Lung (tissue), 12 donors: ENCODE measurements around the gene CGGBP1. TPM values are rescaled to one million over a fixed set of nuclear protein-coding genes. Genes with fewer than 3 reads are reported as not detected.
"Not testable (repeated sequence)": the region's sequence is repeated elsewhere in the genome, so short reads cannot be mapped to it uniquely, and the experiment has no call there.

Experiments
- ATAC-seq: fragments of 200-7000 bp; cut with Tn5 transposase; one replicate; pipeline ENCODE4 v1.9.1; 2020; ENCODE audit warnings: moderate number of reproducible peaks; ENCODE audit not compliant: insufficient read depth, low FRiP score
- DNase-seq, 3 donors: peaks; one replicate each; pipeline ENCODE4 v3.0.0-alpha.2; 2013 to 2017
- H3K27ac ChIP-seq, 2 donors: one replicate each; pipeline ENCODE4 v1.5.1; 2013; ENCODE audit warnings: mild to moderate bottlenecking in 2 of 2, moderate library complexity in 2 of 2, control low read depth in 1 of 2, inconsistent platforms in 1 of 2, low read depth in 1 of 2, low read length in 1 of 2
- H3K27me3 ChIP-seq, 3 donors: one replicate each; pipeline ENCODE4 v1.5.1; 2013; ENCODE audit warnings: low read length in 2 of 3; ENCODE audit not compliant: control insufficient read depth in 3 of 3, insufficient read depth in 3 of 3
- H3K36me3 ChIP-seq, 4 donors: one replicate each; pipeline ENCODE4 v1.5.1; 2013; ENCODE audit warnings: low read length in 4 of 4, mild to moderate bottlenecking in 1 of 4, moderate library complexity in 1 of 4; ENCODE audit not compliant: control insufficient read depth in 4 of 4, insufficient read depth in 4 of 4
- H3K4me1 ChIP-seq, 5 donors: one replicate each; pipeline ENCODE4 v1.5.1; 2013; ENCODE audit warnings: low read length in 5 of 5, mild to moderate bottlenecking in 2 of 5, moderate library complexity in 1 of 5; ENCODE audit not compliant: control insufficient read depth in 5 of 5, insufficient read depth in 5 of 5
- H3K4me3 ChIP-seq: one replicate; pipeline ENCODE4 v1.5.1; 2013; ENCODE audit warnings: mild to moderate bottlenecking, control low read depth, moderate library complexity
- H3K9ac ChIP-seq, 2 donors: one replicate each; pipeline ENCODE4 v1.5.1; 2013; ENCODE audit warnings: low read length in 2 of 2, control low read depth in 1 of 2; ENCODE audit not compliant: insufficient read depth in 1 of 2
- H3K9me3 ChIP-seq, 4 donors: one replicate each; pipeline ENCODE4 v1.5.1; 2013; ENCODE audit warnings: low read length in 3 of 4, mild to moderate bottlenecking in 1 of 4, moderate library complexity in 1 of 4; ENCODE audit not compliant: control insufficient read depth in 4 of 4, insufficient read depth in 3 of 4
- WGBS, 2 donors: extraction: QIAGEN DNeasy Blood & Tissue Kit; methylation state at CpG; one replicate each; pipeline ENCODE4 v1.1.7; 2013; 5-methylcytosine and 5-hydroxymethylcytosine counted together
- polyA plus RNA-seq, 2 donors: library from polyadenylated mRNA; stranded (reverse); fragments of 200-250 nt; gene quantifications; one replicate each; pipeline ENCODE4 v1.2.1, GENCODE V29; 2013
- total RNA-seq, 2 donors: library from RNA; depleted of rRNA in 1 of 2; stranded (reverse); fragments of >200 nt in 1 of 2; gene quantifications; one replicate each; pipeline ENCODE4 v1.2.1, GENCODE V29; 2014 to 2021
- TF ChIP-seq, protein P1 (sequence below): IDR thresholded peaks from 2 replicates; pipeline ENCODE4 v1.5.1; 2012; ENCODE audit warnings: mild to moderate bottlenecking; ENCODE audit errors: control extremely low read depth, extremely low read depth
- donor health status: control.
- donor health status: control.
- donor health status: Bipolar disorder and iron deficiency.
- donor health status: healthy.
- donor health status: DM: yes; HTN: yes; CAD: no.

The CGGBP1 gene
- total and polyA plus RNA-seq, 4 donors: 34.2 to 101 (median 46.1) TPM

GRCh38 chr3:88025001-88025552 is 33.7 kb downstream of the CGGBP1 start:
- WGBS, 2 donors: 81 to 92% methylated on average over 4 of the region's 4 CpGs
- no peak overlapping the region for H3K9ac ChIP-seq
- no peak overlapping the region for H3K4me3 ChIP-seq
- H3K36me3 ChIP-seq: no peaks in the 10 kb centered on the region
- H3K27ac ChIP-seq: no peak overlapping the region
- H3K4me1 ChIP-seq: no peaks in the 10 kb centered on the region
- ATAC-seq (no peak), DNase-seq (no peak)
- H3K9me3 ChIP-seq: peaks cover 0 to 9% (median 5%) of the 10 kb centered on the region in 4 donors
- TF ChIP-seq, protein P1, sequence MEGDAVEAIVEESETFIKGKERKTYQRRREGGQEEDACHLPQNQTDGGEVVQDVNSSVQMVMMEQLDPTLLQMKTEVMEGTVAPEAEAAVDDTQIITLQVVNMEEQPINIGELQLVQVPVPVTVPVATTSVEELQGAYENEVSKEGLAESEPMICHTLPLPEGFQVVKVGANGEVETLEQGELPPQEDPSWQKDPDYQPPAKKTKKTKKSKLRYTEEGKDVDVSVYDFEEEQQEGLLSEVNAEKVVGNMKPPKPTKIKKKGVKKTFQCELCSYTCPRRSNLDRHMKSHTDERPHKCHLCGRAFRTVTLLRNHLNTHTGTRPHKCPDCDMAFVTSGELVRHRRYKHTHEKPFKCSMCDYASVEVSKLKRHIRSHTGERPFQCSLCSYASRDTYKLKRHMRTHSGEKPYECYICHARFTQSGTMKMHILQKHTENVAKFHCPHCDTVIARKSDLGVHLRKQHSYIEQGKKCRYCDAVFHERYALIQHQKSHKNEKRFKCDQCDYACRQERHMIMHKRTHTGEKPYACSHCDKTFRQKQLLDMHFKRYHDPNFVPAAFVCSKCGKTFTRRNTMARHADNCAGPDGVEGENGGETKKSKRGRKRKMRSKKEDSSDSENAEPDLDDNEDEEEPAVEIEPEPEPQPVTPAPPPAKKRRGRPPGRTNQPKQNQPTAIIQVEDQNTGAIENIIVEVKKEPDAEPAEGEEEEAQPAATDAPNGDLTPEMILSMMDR: no peak
- H3K27me3 ChIP-seq: no peaks in the 10 kb centered on the region

DNA sequence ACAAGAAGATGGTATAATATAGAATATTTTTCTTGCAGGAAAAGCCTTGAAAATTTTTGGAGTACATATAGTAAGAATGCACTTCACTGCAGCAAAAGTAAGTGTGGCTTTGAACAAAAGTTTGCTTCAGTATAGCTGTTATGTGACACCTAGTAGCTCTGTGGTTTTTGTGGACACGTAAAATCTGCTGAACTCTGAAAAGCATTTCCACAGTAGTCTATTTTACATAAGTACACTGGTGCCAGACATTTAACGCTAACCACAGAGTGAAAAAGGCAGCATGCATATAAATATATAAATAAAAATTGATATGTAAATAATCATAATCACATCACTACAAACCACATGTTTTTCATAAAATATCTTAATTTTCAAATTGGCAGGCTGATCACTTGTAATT is 39.8 kb downstream of the CGGBP1 start:
- TF ChIP-seq, protein P1: no peak
- H3K4me1 ChIP-seq: no peaks in the 10 kb centered on the region
- no peak overlapping the region for H3K27ac ChIP-seq
- H3K9me3 ChIP-seq: no peaks in the 10 kb centered on the region
- H3K36me3 ChIP-seq: no peaks in the 10 kb centered on the region
- H3K9ac ChIP-seq: no peak overlapping the region
- no peak overlapping the region for H3K4me3 ChIP-seq
- 41 to 54% methylated on average over 2 of the region's 2 CpGs for WGBS, 2 donors
- no peaks in the 10 kb centered on the region for H3K27me3 ChIP-seq
- ATAC-seq (no peak), DNase-seq (no peak)

- not testable (repeated sequence) for H3K4me3 ChIP-seq, H3K27me3 ChIP-seq, DNase-seq, ATAC-seq, H3K36me3 ChIP-seq, H3K9ac ChIP-seq, H3K9me3 ChIP-seq, H3K4me1 ChIP-seq, H3K27ac ChIP-seq
- WGBS, 2 donors: 96 to 98% methylated on average over 30 to 35 of the region's 35 CpGs
Measured at GRCh38 chr3:88015656-88016055, 43.1 kb downstream of the CGGBP1 start.

- TF ChIP-seq, protein P1: no peak
- no peak for ATAC-seq
- Histone ChIP-seq H3K36me3 (no peaks in the 10 kb centered on the region), H3K4me1 (no peaks in the 10 kb centered on the region), H3K27ac (no peak overlapping the region), H3K9ac (no peak overlapping the region), H3K4me3 (no peak overlapping the region), H3K27me3 (no peaks in the 10 kb centered on the region), H3K9me3 (no peaks in the 10 kb centered on the region)
- DNase-seq: no peak
- 53 to 65% methylated on average over 2 of the region's 2 CpGs for WGBS, 2 donors
Measured at GRCh38 chr3:88013592-88013991, 45.2 kb downstream of the CGGBP1 start.
